NT2/D1 (cell line): Measurements from ENCODE around the gene ARL11.
A peak's percentile ranks its signal among the peaks of the same experiment; 100 is the strongest.

Experiments used
- DNase-seq: peaks from one replicate; pipeline ENCODE4 v3.0.0-alpha.2; 2011; ENCODE audit warnings: low read depth, low spot score
- H3K27me3 ChIP-seq: 2 replicates; pipeline ENCODE4 v1.6.0; 2011; ENCODE audit warnings: mild to moderate bottlenecking; ENCODE audit not compliant: insufficient read length, insufficient read depth
- H3K36me3 ChIP-seq: 2 replicates; pipeline ENCODE4 v1.6.1; 2011; ENCODE audit warnings: mild to moderate bottlenecking, low read length, mixed read lengths; ENCODE audit not compliant: insufficient read depth, insufficient read length
- H3K4me1 ChIP-seq: 2 replicates; pipeline ENCODE4 v1.5.1; 2011; ENCODE audit not compliant: insufficient read depth, insufficient read length
- H3K4me3 ChIP-seq: 2 replicates; pipeline ENCODE4 v1.5.1; 2011; ENCODE audit warnings: low read depth; ENCODE audit not compliant: insufficient read length
- H3K9ac ChIP-seq: 2 replicates; pipeline ENCODE4 v1.6.0; 2011; ENCODE audit warnings: low read depth; ENCODE audit not compliant: insufficient read length
- H3K9me3 ChIP-seq: 2 replicates; pipeline ENCODE4 v1.5.1; 2011; ENCODE audit warnings: mild to moderate bottlenecking, low read length; ENCODE audit not compliant: insufficient read depth
- SUZ12 ChIP-seq: IDR thresholded peaks from 2 replicates; pipeline ENCODE4 v1.6.1; 2011; ENCODE audit not compliant: insufficient read length, insufficient read depth; ENCODE audit errors: extremely low read depth
- YY1 ChIP-seq: IDR thresholded peaks from 2 replicates; pipeline ENCODE4 v1.6.1; 2011; ENCODE audit not compliant: insufficient read length, insufficient read depth
- ZNF274 ChIP-seq: IDR thresholded peaks from 2 replicates; pipeline ENCODE4 v1.6.1; 2011; ENCODE audit warnings: mild to moderate bottlenecking, low read depth, low read length

ARL11 gene

DNA sequence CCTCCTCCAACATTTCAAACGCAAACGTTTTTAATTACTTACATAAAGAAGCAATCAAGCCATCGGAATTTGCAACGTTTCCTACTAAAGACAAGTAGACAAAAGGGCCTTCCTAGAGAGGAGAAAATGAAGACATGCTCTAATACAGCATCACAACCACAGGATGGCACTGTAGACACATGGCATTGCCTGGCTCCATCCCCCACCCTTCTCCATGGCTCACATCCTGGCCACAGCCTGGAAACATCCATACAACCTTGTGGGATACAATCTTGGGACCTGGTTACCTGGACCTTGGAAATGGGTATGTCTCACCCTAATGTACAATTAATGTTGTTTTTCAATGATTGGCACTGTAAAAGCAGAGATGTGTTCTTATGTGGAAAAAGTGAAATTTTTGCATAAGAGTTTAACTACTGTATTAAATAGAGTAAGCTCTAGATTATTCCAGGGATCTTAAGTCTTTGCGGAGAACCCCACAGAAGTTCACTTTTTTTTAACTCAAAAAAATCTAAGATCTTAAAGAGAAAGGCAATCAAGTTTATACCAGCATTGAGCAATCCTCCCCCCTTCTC is 41.5 kb downstream of the ARL11 start:
- no peaks in the 10 kb centered on the region for H3K4me1 ChIP-seq
- H3K9me3 ChIP-seq, result no peaks in the 10 kb centered on the region
- DNase-seq, result peak; percentile 50
- TF ChIP-seq ZNF274, result no peak
- TF ChIP-seq YY1, result no peak
- no peak for TF ChIP-seq SUZ12
- H3K4me3 ChIP-seq, result no peak overlapping the region
- H3K27me3 ChIP-seq, result no peaks in the 10 kb centered on the region
- peaks cover 15% of the 10 kb centered on the region for H3K36me3 ChIP-seq
- H3K9ac ChIP-seq, result no peak overlapping the region

DNA sequence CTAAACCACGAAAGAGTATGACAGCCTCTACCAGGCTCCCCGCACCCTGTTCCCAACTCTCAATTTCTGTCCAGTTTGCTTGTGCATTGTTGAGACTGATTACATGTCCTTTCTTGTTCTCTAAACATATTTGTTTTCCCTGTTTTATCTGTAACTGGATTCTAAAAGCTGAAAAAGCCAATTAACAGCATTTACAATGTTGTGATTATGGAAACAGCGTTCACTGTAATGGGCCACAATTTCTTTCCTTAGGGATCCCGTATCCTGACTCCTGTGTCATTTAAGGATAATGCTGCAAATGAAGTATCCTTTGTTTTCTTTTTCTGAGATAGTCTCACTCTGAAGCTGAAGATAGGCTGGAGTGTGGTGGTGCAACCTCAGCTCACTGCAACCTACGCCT is 42.5 kb downstream of the ARL11 start:
- no peak overlapping the region for H3K9ac ChIP-seq
- DNase-seq, result no peak
- TF ChIP-seq YY1 (no peak), ZNF274 (no peak), SUZ12 (no peak)
- no peaks in the 10 kb centered on the region for H3K9me3 ChIP-seq
- H3K4me1 ChIP-seq, result no peaks in the 10 kb centered on the region
- H3K4me3 ChIP-seq, result no peak overlapping the region
- H3K36me3 ChIP-seq, result peaks cover 13% of the 10 kb centered on the region
- H3K27me3 ChIP-seq, result no peaks in the 10 kb centered on the region

DNA sequence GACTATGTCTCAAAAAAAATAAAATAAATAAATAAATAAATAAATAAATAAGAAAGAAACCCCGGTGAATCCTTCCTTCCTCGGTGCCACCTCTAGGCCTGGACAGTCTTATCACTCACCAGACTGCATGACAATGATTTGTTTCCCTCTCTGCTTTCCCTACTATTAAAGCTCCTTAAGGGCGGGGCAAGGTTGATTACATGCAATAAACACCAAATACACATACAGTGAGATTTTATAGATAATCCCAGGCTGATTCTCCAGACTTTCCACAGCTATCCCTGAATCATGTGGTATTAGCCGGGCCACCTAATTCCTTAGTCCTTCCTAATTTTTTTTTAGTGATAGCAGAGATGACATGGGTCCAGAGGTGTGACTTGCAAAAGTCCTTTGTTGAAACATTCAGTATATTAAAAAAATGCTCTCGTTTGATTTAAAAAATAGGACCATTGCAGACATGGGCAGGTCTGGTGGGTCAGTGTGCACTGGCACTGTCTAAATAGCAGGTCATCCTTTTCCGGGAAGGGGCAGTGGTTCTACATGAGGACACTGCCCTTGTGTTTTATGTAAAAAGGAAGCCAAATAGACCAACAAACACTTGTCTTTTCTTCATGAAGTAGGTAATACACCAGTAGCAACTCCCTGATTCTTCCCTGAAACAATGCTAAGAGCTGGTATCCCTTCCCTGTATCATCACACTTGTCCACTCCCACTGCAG is 48.4 kb downstream of the ARL11 start:
- H3K9me3 ChIP-seq, result peaks cover 11% of the 10 kb centered on the region; the same call in 1 of the 2 replicates
- H3K27me3 ChIP-seq, result no peaks in the 10 kb centered on the region
- no peak overlapping the region for H3K9ac ChIP-seq
- H3K36me3 ChIP-seq, result peaks cover 5% of the 10 kb centered on the region
- no peak for TF ChIP-seq ZNF274
- TF ChIP-seq YY1, result no peak
- no peak for TF ChIP-seq SUZ12
- DNase-seq, result no peak
- H3K4me3 ChIP-seq, result no peak overlapping the region
- no peaks in the 10 kb centered on the region for H3K4me1 ChIP-seq

DNA sequence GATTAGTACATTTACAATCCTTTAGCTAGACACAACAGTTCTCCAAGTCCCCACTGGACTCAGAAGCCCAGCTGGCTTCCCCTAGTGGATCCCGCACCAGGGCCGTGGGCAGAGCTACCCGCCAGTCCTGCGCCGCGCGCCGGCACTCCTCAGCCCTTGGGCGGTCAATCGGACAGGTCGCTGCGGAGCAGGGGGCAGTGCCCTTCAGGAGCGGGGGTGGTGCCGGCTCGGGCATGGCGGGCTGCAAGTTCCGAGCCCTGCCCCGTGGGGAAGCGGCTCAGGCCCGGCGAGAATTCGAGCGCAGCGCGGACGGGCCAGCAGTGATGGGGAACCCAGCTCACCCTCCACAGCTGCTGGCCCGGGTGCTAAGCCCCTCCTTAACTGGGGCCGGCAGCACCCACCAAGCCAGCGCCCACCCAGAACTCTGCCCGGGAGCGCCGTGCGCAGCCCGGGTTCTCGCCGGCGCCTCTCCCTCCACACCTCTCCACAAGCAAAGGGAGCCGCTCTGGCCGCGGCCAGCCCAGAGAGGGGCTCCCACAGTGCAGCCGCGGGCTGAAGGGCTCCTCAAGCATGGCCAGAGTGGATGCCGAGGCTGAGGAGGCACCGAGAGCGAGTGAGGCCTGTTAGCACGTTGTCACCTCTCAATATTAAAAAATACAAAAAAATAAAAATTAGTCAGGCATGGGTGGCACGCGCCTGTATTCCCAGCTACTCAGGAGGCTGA is 50.0 kb downstream of the ARL11 start:
- TF ChIP-seq YY1, result no peak
- no peak for TF ChIP-seq SUZ12
- no peak for TF ChIP-seq ZNF274
- peaks cover 5% of the 10 kb centered on the region for H3K36me3 ChIP-seq
- no peak for DNase-seq
- H3K4me1 ChIP-seq, result no peaks in the 10 kb centered on the region
- H3K9me3 ChIP-seq, result peaks cover 11% of the 10 kb centered on the region; the same call in 1 of the 2 replicates
- H3K9ac ChIP-seq, result no peak overlapping the region
- no peaks in the 10 kb centered on the region for H3K27me3 ChIP-seq
- no peak overlapping the region for H3K4me3 ChIP-seq

DNA sequence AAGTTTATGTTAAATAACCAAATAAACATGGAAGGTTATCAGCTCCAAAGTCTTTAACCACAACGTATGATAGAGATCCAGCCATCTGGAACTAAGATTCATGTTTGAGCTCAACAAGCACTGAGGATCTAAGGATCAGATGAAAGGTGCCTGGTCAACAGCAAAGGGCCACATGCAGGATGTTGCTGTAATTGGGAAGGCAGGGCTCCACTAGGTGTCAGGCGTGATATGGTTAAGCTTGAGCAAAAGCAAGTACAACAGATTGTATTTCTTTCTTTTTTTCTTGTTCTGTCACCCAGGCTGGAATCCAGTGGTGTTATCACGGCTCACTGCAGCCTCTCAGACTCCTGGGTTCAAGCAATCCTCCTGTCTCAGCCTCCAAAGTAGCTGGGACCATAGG is 50.9 kb downstream of the ARL11 start:
- Histone ChIP-seq H3K9me3 (peaks cover 11% of the 10 kb centered on the region; the same call in 1 of the 2 replicates), H3K4me3 (no peak overlapping the region), H3K27me3 (no peaks in the 10 kb centered on the region), H3K4me1 (no peaks in the 10 kb centered on the region), H3K36me3 (peaks cover 5% of the 10 kb centered on the region), H3K9ac (no peak overlapping the region)
- TF ChIP-seq SUZ12 (no peak), ZNF274 (no peak), YY1 (no peak)
- DNase-seq, result no peak

DNA sequence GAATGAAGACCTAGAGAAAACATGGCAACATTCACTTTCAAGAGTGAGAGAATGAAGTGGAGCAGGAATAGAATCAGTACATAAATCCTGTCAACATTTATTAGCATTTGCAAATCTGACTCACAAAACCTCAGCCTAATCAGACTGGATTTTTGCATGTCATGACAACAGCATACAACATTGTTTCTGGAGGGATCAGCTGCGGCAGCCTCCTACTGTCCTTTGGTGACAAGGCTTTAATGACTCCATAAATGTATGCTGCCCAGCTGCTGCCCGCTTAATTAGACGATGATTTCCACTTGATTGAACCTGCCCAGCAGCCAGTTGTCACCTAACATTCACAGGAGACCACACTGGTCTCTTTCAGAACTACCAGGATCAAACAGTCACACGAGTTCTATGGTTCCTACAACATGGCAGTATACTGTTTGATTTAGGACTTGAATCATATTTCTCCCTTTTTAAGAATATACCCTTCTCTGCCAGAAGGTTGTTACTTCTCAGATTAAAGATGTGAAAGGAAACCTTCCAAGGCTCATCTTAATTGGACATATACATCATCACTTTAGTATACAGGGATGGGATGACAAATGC is 53.6 kb downstream of the ARL11 start:
- peaks cover 11% of the 10 kb centered on the region; the same call in 1 of the 2 replicates for H3K9me3 ChIP-seq
- H3K27me3 ChIP-seq, result no peaks in the 10 kb centered on the region
- DNase-seq, result no peak
- TF ChIP-seq ZNF274, result no peak
- no peak for TF ChIP-seq SUZ12
- TF ChIP-seq YY1, result no peak
- H3K36me3 ChIP-seq, result peaks cover 9% of the 10 kb centered on the region
- no peak overlapping the region for H3K9ac ChIP-seq
- H3K4me1 ChIP-seq, result no peaks in the 10 kb centered on the region
- no peak overlapping the region for H3K4me3 ChIP-seq
